Activated B cell treated with CpG ODN at 0.5 μM for 24 hours (primary cell): Measurements from ENCODE around the gene FOXI1. TPM values are rescaled to one million over a fixed set of nuclear protein-coding genes. Genes with fewer than 3 reads are reported as not detected.

Experiments
- ATAC-seq: fragments of 200-7000 bp; cut with Tn5 transposase; one replicate; pipeline ENCODE4 v1.10.0; 2021; ENCODE audit warnings: low read depth, mild to moderate bottlenecking, moderate library complexity
- CTCF ChIA-PET: fragments of 350-600 bp; sonication (Branson Sonifier 250); formaldehyde crosslinking; loops from one replicate; lab custom pipeline; 2021; ENCODE audit warnings: antibody characterized with exemption; lab: Charles Lee
- POLR2A ChIA-PET: fragments of 350-600 bp; sonication (Branson Sonifier 250); formaldehyde crosslinking; loops from one replicate; lab custom pipeline; 2021; ENCODE audit warnings: antibody characterized with exemption; lab: Charles Lee
- DNase-seq: peaks from one replicate; pipeline ENCODE4 v3.0.0; 2022
- H3K27ac Mint-ChIP-seq: one replicate; pipeline ENCODE4 v1.8.0; 2020; ENCODE audit warnings: mixed read lengths
- H3K27me3 Mint-ChIP-seq: one replicate; pipeline ENCODE4 v1.8.0; 2021; ENCODE audit warnings: mixed read lengths
- H3K36me3 Mint-ChIP-seq: one replicate; pipeline ENCODE4 v1.8.0; 2021; ENCODE audit warnings: low read depth, mixed read lengths
- H3K4me1 Mint-ChIP-seq: one replicate; pipeline ENCODE4 v1.8.0; 2021; ENCODE audit warnings: mixed read lengths
- H3K4me3 Mint-ChIP-seq: one replicate; pipeline ENCODE4 v1.8.0; 2020; ENCODE audit warnings: mild to moderate bottlenecking, mixed read lengths
- H3K9me3 Mint-ChIP-seq: one replicate; pipeline ENCODE4 v1.8.0; 2020; ENCODE audit warnings: mixed read lengths
- CTCF ChIP-seq: fragments of 200-600 bp; IDR thresholded peaks from one replicate; pipeline ENCODE4 v1.8.0; 2022; ENCODE audit warnings: antibody characterized with exemption, mild to moderate bottlenecking
- intact Hi-C: fragments of 100-400 bp; cut with micrococcal nuclease; formaldehyde crosslinking; loops from one replicate; pipeline ENCODE4 v1.15.1; 2024
- total RNA-seq: library from RNA; stranded (reverse); gene quantifications from 2 replicates; pipeline ENCODE4 v1.2.3, GENCODE V29; 2022

FOXI1 gene
- total RNA-seq, 1 donor from 2014 or later = not detected

DNA sequence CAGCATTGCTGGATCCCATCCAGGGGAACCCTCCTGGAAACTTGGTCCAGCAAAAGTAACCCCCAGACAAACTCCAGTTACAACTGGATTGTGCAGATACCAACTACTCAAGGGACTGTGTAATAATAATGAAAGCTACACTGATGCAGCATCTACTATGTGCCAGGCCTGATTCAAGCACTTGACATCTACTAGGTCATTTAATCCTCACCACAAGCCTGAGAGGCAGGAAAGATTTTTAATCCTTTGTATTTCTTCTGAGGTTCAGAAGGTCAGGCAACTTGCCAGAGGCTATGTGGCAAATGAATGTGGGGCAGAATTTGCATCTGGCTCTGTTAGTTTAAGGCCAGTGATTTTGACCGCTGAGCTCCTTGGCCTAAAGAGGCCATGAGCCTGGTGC, 29.5 kb upstream of the FOXI1 start:
- no peaks in the 10 kb centered on the region for H3K9me3 Mint-ChIP-seq
- DNase-seq (no peak), ATAC-seq (no peak)
- H3K27ac Mint-ChIP-seq = no peak overlapping the region
- CTCF ChIA-PET = no interaction called here
- TF ChIP-seq CTCF = no peak
- no peaks in the 10 kb centered on the region for H3K27me3 Mint-ChIP-seq
- H3K36me3 Mint-ChIP-seq = peaks cover 93% of the 10 kb centered on the region
- intact Hi-C loops = no loop called here
- POLR2A ChIA-PET = no interaction called here
- H3K4me3 Mint-ChIP-seq = no peak overlapping the region
- H3K4me1 Mint-ChIP-seq = no peaks in the 10 kb centered on the region

DNA sequence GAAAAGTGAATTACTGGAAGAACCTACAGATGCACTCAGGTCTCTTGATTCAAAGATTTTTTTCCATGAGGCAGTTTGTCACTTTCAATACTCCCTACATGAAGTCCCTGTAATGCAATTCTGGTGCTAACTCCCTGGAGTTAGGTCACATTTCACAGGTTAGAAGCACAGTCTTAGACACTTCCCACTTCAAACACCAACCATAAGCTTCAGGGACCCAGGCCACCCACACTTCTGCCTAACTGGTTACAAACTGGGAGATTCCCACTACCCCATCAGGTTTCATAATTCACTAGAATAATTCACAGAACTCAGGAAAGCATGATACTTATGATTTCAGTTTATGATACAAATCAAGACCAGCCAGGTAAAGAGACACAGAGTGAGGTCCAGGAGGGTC, 29.0 kb upstream of the FOXI1 start:
- Mint-ChIP-seq H3K9me3 (no peaks in the 10 kb centered on the region), H3K27me3 (no peaks in the 10 kb centered on the region), H3K27ac (no peak overlapping the region), H3K4me1 (no peaks in the 10 kb centered on the region), H3K36me3 (peaks cover 93% of the 10 kb centered on the region), H3K4me3 (no peak overlapping the region)
- CTCF ChIA-PET = no interaction called here
- POLR2A ChIA-PET = no interaction called here
- ATAC-seq (no peak), DNase-seq (no peak)
- intact Hi-C loops = no loop called here
- TF ChIP-seq CTCF = no peak

DNA sequence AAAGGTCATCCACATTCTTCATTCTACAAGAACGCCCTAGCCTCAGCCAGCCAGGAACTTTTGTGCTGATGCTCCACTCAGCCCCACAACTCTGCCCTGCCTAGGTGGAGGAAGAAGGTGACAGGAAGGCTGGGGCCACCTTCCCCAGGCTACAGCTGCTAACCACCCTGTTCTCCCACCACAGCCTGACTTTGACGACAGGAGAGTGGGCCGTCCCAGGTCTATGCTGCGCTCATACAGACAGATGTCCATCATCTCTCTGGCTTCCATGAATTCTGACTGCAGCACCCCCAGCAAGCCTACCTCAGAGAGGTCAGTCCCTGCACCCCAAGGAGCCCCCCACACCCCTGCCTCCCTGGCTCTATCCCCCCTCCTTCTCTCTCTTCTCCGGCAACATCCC, 28.2 kb upstream of the FOXI1 start:
- Mint-ChIP-seq H3K9me3 (no peaks in the 10 kb centered on the region), H3K4me3 (no peak overlapping the region)

GRCh38 chr5:170078458-170078857, 27.2 kb upstream of the FOXI1 start:
- no peak overlapping the region for H3K4me3 Mint-ChIP-seq
- no peaks in the 10 kb centered on the region for H3K4me1 Mint-ChIP-seq
- no peaks in the 10 kb centered on the region for H3K27me3 Mint-ChIP-seq
- CTCF ChIA-PET = no interaction called here
- no peak overlapping the region for H3K27ac Mint-ChIP-seq
- peaks cover 97% of the 10 kb centered on the region for H3K36me3 Mint-ChIP-seq
- intact Hi-C loops = no loop called here
- DNase-seq (no peak), ATAC-seq (no peak)
- POLR2A ChIA-PET = no interaction called here
- TF ChIP-seq CTCF = no peak
- H3K9me3 Mint-ChIP-seq = no peaks in the 10 kb centered on the region

More for the DNA sequence above, 28.2 kb upstream of the FOXI1 start:
- H3K4me1 Mint-ChIP-seq = no peaks in the 10 kb centered on the region
- H3K27ac Mint-ChIP-seq = no peak overlapping the region
- H3K36me3 Mint-ChIP-seq = peaks cover 96% of the 10 kb centered on the region
- no peak for TF ChIP-seq CTCF
- DNase-seq (no peak), ATAC-seq (no peak)
- POLR2A ChIA-PET = no interaction called here
- intact Hi-C loops = no loop called here
- CTCF ChIA-PET = no interaction called here
- H3K27me3 Mint-ChIP-seq = no peaks in the 10 kb centered on the region

GRCh38 chr5:170078931-170079330, 26.8 kb upstream of the FOXI1 start:
- Mint-ChIP-seq H3K27ac (no peak overlapping the region), H3K36me3 (peaks cover 98% of the 10 kb centered on the region), H3K27me3 (no peaks in the 10 kb centered on the region), H3K4me3 (no peak overlapping the region), H3K9me3 (no peaks in the 10 kb centered on the region), H3K4me1 (no peaks in the 10 kb centered on the region)
- no peak for TF ChIP-seq CTCF
- no peak for ATAC-seq
- no peak for DNase-seq
- intact Hi-C loops = no loop called here
- ChIA-PET POLR2A (no interaction called here), CTCF (no interaction called here)
